Hepatocyte (in vitro differentiated cells): Measurements from ENCODE around the gene LRRC4. TPM values are rescaled to one million over a fixed set of nuclear protein-coding genes. Genes with fewer than 3 reads are reported as not detected.
A peak's percentile ranks its signal among the peaks of the same experiment; 100 is the strongest.

Experiments used
- DNase-seq: peaks from one replicate; pipeline ENCODE4 v3.0.0-alpha.2; 2016; ENCODE audit warnings: low spot score
- H2AFZ ChIP-seq: fragments of 200-600 bp; sonication (generic); 2 replicates; pipeline ENCODE4 v1.6.0; 2016; ENCODE audit warnings: antibody characterized with exemption, mild to moderate bottlenecking
- H3K27ac ChIP-seq: fragments of 200-600 bp; sonication (generic); 2 replicates; pipeline ENCODE4 v1.5.1; 2016; ENCODE audit warnings: mild to moderate bottlenecking
- H3K27me3 ChIP-seq: fragments of 200-600 bp; sonication (generic); 2 replicates; pipeline ENCODE4 v1.6.1; 2016
- H3K36me3 ChIP-seq: fragments of 200-600 bp; sonication (generic); replicated peaks from 2 replicates; pipeline ENCODE4 v1.5.1; 2016; ENCODE audit warnings: low read depth; ENCODE audit not compliant: insufficient read depth
- H3K4me1 ChIP-seq: fragments of 200-600 bp; sonication (generic); 2 replicates; pipeline ENCODE4 v1.5.1; 2016; ENCODE audit warnings: mild to moderate bottlenecking, moderate library complexity; ENCODE audit not compliant: insufficient read depth
- H3K4me2 ChIP-seq: fragments of 200-600 bp; sonication (generic); 2 replicates; pipeline ENCODE4 v1.6.0; 2016
- H3K4me3 ChIP-seq: fragments of 200-600 bp; sonication (generic); 2 replicates; pipeline ENCODE4 v1.5.1; 2016; ENCODE audit warnings: mild to moderate bottlenecking
- H3K79me2 ChIP-seq: fragments of 200-600 bp; sonication (generic); 2 replicates; pipeline ENCODE4 v1.6.0; 2017; ENCODE audit warnings: mild to moderate bottlenecking
- H3K9me2 ChIP-seq: fragments of 200-600 bp; sonication (generic); replicated peaks from 2 replicates; pipeline ENCODE4 v1.6.0; 2017; ENCODE audit warnings: mild to moderate bottlenecking; ENCODE audit not compliant: insufficient read depth
- H3K9me3 ChIP-seq: fragments of 200-600 bp; sonication (generic); 2 replicates; pipeline ENCODE4 v1.5.1; 2016; ENCODE audit warnings: low read depth, mild to moderate bottlenecking
- H4K20me1 ChIP-seq: fragments of 200-600 bp; sonication (generic); 2 replicates; pipeline ENCODE4 v1.6.0; 2016; ENCODE audit warnings: mild to moderate bottlenecking; ENCODE audit not compliant: insufficient read depth, poor library complexity, severe bottlenecking
- EZH2 ChIP-seq: fragments of 200-600 bp; sonication (generic); IDR thresholded peaks from 2 replicates; pipeline ENCODE4 v1.6.1; 2016; ENCODE audit warnings: antibody characterized with exemption, mild to moderate bottlenecking, borderline replicate concordance
- EZH2phosphoT487 ChIP-seq: fragments of 200-600 bp; sonication (generic); IDR thresholded peaks from one replicate; pipeline ENCODE4 v1.6.1; 2018; ENCODE audit warnings: antibody characterized with exemption, mild to moderate bottlenecking, low read depth, moderate library complexity; ENCODE audit not compliant: unreplicated experiment, severe bottlenecking
- WGBS: methylation state at CpG from one replicate; pipeline ENCODE4 v1.1.6; 2016; ENCODE audit warnings: low lambda C conversion rate; ENCODE audit errors: missing lambda C conversion rate; 5-methylcytosine and 5-hydroxymethylcytosine counted together
- polyA plus RNA-seq: library from polyadenylated mRNA; unstranded; fragments of >200 nt; fragmentation: Nextera tagmentation; extraction: Ambion mirVana; gene quantifications from 2 replicates; pipeline ENCODE4 v1.2.1, GENCODE V29; 2016
- total RNA-seq: library from RNA; depleted of rRNA; stranded (reverse); fragments of >200 nt; gene quantifications from 2 replicates; pipeline ENCODE4 v1.2.3, GENCODE V29; 2014
- TF ChIP-seq, protein P1 (sequence below): fragments of 200-600 bp; sonication (generic); IDR thresholded peaks from 2 replicates; pipeline ENCODE4 v1.5.1; 2016; ENCODE audit warnings: antibody characterized with exemption, mild to moderate bottlenecking; ENCODE audit not compliant: poor library complexity

Gene LRRC4
- total and polyA plus RNA-seq, 2 experiments from 2014 or later: 3.9 to 15.1 TPM

DNA sequence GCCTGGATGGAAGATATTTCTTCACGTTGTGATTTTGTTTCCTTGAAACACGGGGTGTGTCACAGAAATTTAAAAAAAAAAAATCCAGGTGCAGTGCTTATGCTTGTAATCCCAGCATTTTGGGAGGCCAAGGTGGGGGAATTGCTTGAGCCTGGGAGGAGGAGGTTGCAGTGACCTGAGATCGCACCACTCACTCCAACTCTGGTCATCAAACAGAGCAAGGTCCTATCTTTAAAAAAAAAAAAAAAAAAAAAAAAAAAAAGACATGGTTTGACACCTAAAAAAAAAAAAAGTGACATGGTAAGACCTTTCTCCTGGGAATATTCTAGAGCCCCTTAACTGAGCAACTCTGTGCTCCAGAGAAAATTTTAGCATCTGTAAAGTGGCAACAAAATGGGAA lies 9.0 kb upstream of the LRRC4 start:
- Histone ChIP-seq H3K27me3 (no peaks in the 10 kb centered on the region), H3K9me3 (no peaks in the 10 kb centered on the region), H3K4me2 (no peak overlapping the region), H2AFZ (no peak overlapping the region), H3K9me2 (no peaks in the 10 kb centered on the region), H3K36me3 (no peaks in the 10 kb centered on the region), H4K20me1 (peaks cover 11% of the 10 kb centered on the region), H3K4me3 (no peak overlapping the region), H3K27ac (no peak overlapping the region), H3K4me1 (peaks cover 9% of the 10 kb centered on the region), H3K79me2 (peaks cover 18% of the 10 kb centered on the region)
- TF ChIP-seq, protein P1, sequence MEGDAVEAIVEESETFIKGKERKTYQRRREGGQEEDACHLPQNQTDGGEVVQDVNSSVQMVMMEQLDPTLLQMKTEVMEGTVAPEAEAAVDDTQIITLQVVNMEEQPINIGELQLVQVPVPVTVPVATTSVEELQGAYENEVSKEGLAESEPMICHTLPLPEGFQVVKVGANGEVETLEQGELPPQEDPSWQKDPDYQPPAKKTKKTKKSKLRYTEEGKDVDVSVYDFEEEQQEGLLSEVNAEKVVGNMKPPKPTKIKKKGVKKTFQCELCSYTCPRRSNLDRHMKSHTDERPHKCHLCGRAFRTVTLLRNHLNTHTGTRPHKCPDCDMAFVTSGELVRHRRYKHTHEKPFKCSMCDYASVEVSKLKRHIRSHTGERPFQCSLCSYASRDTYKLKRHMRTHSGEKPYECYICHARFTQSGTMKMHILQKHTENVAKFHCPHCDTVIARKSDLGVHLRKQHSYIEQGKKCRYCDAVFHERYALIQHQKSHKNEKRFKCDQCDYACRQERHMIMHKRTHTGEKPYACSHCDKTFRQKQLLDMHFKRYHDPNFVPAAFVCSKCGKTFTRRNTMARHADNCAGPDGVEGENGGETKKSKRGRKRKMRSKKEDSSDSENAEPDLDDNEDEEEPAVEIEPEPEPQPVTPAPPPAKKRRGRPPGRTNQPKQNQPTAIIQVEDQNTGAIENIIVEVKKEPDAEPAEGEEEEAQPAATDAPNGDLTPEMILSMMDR: no peak
- TF ChIP-seq EZH2phosphoT487 (no peak), EZH2 (no peak)
- 89% methylated on average over 3 of the region's 3 CpGs for WGBS
- no peak for DNase-seq

DNA sequence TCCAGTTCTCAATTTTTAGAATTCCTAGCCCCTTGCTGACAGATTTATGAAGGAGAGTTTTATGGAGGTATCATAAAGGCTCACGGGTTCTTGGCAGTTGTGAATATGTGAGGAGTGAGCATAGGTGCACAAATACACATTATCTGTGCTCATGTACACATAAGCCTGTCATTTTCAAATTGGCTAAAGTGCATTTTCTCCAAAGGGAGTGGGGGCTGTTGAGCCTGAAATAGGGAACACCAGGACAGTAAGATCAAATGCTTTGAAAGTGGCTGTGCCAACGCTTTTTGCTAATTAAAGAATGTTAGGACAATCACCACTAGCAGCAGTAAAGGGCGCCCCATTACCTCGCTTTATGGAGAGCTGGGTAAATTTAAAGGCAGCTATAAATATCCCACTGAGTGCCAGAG lies 8.3 kb upstream of the LRRC4 start:
- H3K9me3 ChIP-seq: no peaks in the 10 kb centered on the region
- H3K4me3 ChIP-seq: no peak overlapping the region
- H3K27me3 ChIP-seq: no peaks in the 10 kb centered on the region
- H3K79me2 ChIP-seq: peaks cover 19% of the 10 kb centered on the region
- peaks cover 9% of the 10 kb centered on the region for H3K4me1 ChIP-seq
- peak overlapping the region; percentile 41 for H3K4me2 ChIP-seq
- no peaks in the 10 kb centered on the region for H3K36me3 ChIP-seq
- 60% methylated on average over 4 of the region's 4 CpGs for WGBS
- peaks cover 15% of the 10 kb centered on the region for H4K20me1 ChIP-seq
- H3K9me2 ChIP-seq: no peaks in the 10 kb centered on the region
- H2AFZ ChIP-seq: no peak overlapping the region
- TF ChIP-seq EZH2: no peak
- no peak for TF ChIP-seq EZH2phosphoT487
- TF ChIP-seq, protein P1: no peak
- DNase-seq: no peak
- H3K27ac ChIP-seq: no peak overlapping the region

DNA sequence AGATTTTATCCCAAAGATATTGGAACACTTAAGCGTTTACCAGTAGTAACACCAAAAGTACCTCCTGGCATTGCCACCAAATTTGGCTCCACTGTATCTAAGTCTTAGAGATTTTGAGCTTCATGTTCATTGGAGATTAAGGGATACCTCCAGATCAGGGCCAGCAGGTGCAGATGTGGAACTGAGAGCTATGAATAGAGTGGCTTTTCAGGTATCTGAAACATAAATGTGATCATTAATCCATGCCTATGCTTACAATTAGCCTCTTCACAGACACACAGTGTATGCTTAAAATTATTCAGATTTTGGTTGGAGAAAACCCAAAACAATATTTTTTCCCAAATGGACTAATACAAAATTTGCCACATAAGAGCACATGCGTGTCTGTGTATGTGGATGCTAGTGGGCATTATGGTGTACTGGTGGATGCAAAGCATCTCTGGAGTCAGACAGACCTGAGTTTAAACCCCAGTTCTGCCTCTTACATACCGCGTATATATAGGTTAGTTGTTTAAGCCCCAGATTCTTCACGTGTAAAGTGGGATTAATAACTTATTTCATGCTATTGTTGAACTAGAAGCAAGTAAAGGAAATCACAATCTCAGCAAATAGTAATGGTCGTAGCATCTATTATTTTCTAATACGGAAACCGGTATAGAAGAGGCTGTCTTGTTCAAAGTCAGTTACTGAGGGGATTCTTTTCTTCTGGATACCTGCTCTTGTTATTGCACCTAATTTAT lies 6.8 kb upstream of the LRRC4 start:
- H3K79me2 ChIP-seq: peaks cover 23% of the 10 kb centered on the region
- no peak overlapping the region for H3K4me3 ChIP-seq
- peaks cover 28% of the 10 kb centered on the region for H4K20me1 ChIP-seq
- WGBS: 99% methylated on average over 8 of the region's 8 CpGs
- H3K27ac ChIP-seq: no peak overlapping the region
- peaks cover 3% of the 10 kb centered on the region for H3K27me3 ChIP-seq
- TF ChIP-seq EZH2phosphoT487 (no peak), EZH2 (no peak)
- TF ChIP-seq, protein P1: no peak
- DNase-seq: no peak
- H3K9me2 ChIP-seq: no peaks in the 10 kb centered on the region
- no peaks in the 10 kb centered on the region for H3K9me3 ChIP-seq
- no peak overlapping the region for H3K4me2 ChIP-seq
- no peaks in the 10 kb centered on the region for H3K36me3 ChIP-seq
- H3K4me1 ChIP-seq: peaks cover 9% of the 10 kb centered on the region
- no peak overlapping the region for H2AFZ ChIP-seq
